Suprapubic skin (tissue), 4 donors: Measurements from ENCODE around the gene RBKS. TPM values are rescaled to one million over a fixed set of nuclear protein-coding genes. Genes with fewer than 3 reads are reported as not detected.

ENCODE experiments used
- DNase-seq, 2 donors: peaks; one replicate each; pipeline ENCODE4 v3.0.0-alpha.2; 2019; ENCODE audit warnings: low spot score in 2 of 2
- H3K27ac ChIP-seq: fragments of 200-600 bp; sonication (generic); one replicate; pipeline ENCODE4 v1.5.1; 2019
- H3K27me3 ChIP-seq: fragments of 200-600 bp; sonication (generic); one replicate; pipeline ENCODE4 v1.5.1; 2019
- H3K36me3 ChIP-seq: fragments of 200-600 bp; sonication (generic); one replicate; pipeline ENCODE4 v1.5.1; 2019
- H3K4me1 ChIP-seq: fragments of 200-600 bp; sonication (generic); one replicate; pipeline ENCODE4 v1.5.1; 2019
- H3K4me3 ChIP-seq: fragments of 200-600 bp; sonication (generic); one replicate; pipeline ENCODE4 v1.5.1; 2019; ENCODE audit warnings: mild to moderate bottlenecking
- H3K9me3 ChIP-seq: fragments of 200-600 bp; sonication (generic); one replicate; pipeline ENCODE4 v1.5.1; 2019
- EP300 ChIP-seq: sonication (generic); formaldehyde crosslinking; IDR thresholded peaks from one replicate; pipeline ENCODE4 v1.6.1; 2017; ENCODE audit warnings: antibody characterized with exemption
- POLR2A ChIP-seq, 2 donors: fragments of 450-650 bp; IDR thresholded peaks; one replicate each; pipeline ENCODE4 v1.6.1; 2017; ENCODE audit warnings: antibody characterized with exemption in 2 of 2, mild to moderate bottlenecking in 2 of 2, moderate library complexity in 2 of 2
- POLR2AphosphoS5 ChIP-seq, 3 donors: sonication (generic); formaldehyde crosslinking; IDR thresholded peaks; one replicate each; pipeline ENCODE4 v1.6.1; 2017; ENCODE audit warnings: antibody characterized with exemption in 3 of 3
- WGBS: methylation state at CpG from one replicate; pipeline ENCODE4 v1.1.5; 2018; 5-methylcytosine and 5-hydroxymethylcytosine counted together
- total RNA-seq, 4 donors: library from RNA; depleted of rRNA; stranded (reverse); fragments of >200 nt; gene quantifications; one replicate each; pipeline ENCODE4 v1.1.0, GENCODE V29; 2016
- TF ChIP-seq, protein P1 (sequence below), 2 donors: fragments of 200-600 bp in 1 of 2; fragments of 450-650 bp in 1 of 2; sonication (generic) in 1 of 2; IDR thresholded peaks; one replicate each; pipeline ENCODE4 v1.5.1; 2016 to 2019; ENCODE audit warnings: antibody characterized with exemption in 2 of 2, mild to moderate bottlenecking in 1 of 2, moderate library complexity in 1 of 2

Gene RBKS
- total RNA-seq, 4 donors from 2014 or later: 1.0 to 2.2 (median 1.5) TPM

GRCh38 chr2:27756544-27757498 is 133.4 kb downstream of the RBKS start:
- H3K4me1 ChIP-seq: peaks cover 20% of the 10 kb centered on the region
- no peak overlapping the region for H3K4me3 ChIP-seq
- no peak overlapping the region for H3K27ac ChIP-seq
- 93% methylated on average over 8 of the region's 8 CpGs for WGBS
- no peaks in the 10 kb centered on the region for H3K27me3 ChIP-seq
- DNase-seq: no peak
- no peaks in the 10 kb centered on the region for H3K36me3 ChIP-seq
- no peaks in the 10 kb centered on the region for H3K9me3 ChIP-seq
- TF ChIP-seq, protein P1, sequence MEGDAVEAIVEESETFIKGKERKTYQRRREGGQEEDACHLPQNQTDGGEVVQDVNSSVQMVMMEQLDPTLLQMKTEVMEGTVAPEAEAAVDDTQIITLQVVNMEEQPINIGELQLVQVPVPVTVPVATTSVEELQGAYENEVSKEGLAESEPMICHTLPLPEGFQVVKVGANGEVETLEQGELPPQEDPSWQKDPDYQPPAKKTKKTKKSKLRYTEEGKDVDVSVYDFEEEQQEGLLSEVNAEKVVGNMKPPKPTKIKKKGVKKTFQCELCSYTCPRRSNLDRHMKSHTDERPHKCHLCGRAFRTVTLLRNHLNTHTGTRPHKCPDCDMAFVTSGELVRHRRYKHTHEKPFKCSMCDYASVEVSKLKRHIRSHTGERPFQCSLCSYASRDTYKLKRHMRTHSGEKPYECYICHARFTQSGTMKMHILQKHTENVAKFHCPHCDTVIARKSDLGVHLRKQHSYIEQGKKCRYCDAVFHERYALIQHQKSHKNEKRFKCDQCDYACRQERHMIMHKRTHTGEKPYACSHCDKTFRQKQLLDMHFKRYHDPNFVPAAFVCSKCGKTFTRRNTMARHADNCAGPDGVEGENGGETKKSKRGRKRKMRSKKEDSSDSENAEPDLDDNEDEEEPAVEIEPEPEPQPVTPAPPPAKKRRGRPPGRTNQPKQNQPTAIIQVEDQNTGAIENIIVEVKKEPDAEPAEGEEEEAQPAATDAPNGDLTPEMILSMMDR (IDR thresholded peaks at IDR 0.05): no peak
- TF ChIP-seq EP300: no peak
- TF ChIP-seq POLR2A (IDR thresholded peaks at IDR 0.05): no peak
- TF ChIP-seq POLR2AphosphoS5 (IDR thresholded peaks at IDR 0.05): no peak

DNA sequence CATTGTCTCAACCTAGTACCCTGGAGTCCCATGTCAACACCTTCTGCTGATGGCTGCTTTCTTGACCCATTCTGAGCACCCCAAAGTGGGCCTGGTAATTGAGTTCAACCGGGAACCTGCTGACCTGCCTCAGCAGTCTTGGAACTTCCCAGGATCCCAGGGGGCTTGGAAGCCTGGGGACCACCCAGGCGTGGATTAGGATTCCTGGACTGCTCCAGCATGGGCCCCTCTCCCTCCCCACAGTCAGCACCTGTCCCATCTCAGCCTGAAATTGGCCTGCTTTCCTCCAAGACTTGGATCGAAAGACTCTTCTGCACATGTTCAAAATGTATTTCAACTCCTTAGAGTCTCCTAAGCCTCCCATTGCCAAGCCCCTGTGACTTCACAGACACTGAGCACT is 134.1 kb downstream of the RBKS start:
- Histone ChIP-seq H3K4me3 (no peak overlapping the region), H3K4me1 (peaks cover 20% of the 10 kb centered on the region), H3K27me3 (no peaks in the 10 kb centered on the region), H3K27ac (no peak overlapping the region), H3K36me3 (no peaks in the 10 kb centered on the region), H3K9me3 (no peaks in the 10 kb centered on the region)
- 93% methylated on average over 2 of the region's 3 CpGs for WGBS
- DNase-seq: no peak
- no peak for TF ChIP-seq POLR2A (IDR thresholded peaks at IDR 0.05)
- no peak for TF ChIP-seq EP300
- TF ChIP-seq, protein P1 (IDR thresholded peaks at IDR 0.05): no peak
- no peak for TF ChIP-seq POLR2AphosphoS5 (IDR thresholded peaks at IDR 0.05)

GRCh38 chr2:27754831-27755230 is 135.4 kb downstream of the RBKS start:
- no peaks in the 10 kb centered on the region for H3K9me3 ChIP-seq
- H3K36me3 ChIP-seq: no peaks in the 10 kb centered on the region
- H3K27ac ChIP-seq: no peak overlapping the region
- TF ChIP-seq EP300: no peak
- TF ChIP-seq POLR2AphosphoS5 (IDR thresholded peaks at IDR 0.05): no peak
- TF ChIP-seq POLR2A (IDR thresholded peaks at IDR 0.05): no peak
- TF ChIP-seq, protein P1 (IDR thresholded peaks at IDR 0.05): no peak
- H3K4me1 ChIP-seq: peaks cover 20% of the 10 kb centered on the region
- H3K4me3 ChIP-seq: no peak overlapping the region
- DNase-seq: no peak
- 89% methylated on average over 5 of the region's 5 CpGs for WGBS
- H3K27me3 ChIP-seq: no peaks in the 10 kb centered on the region

GRCh38 chr2:27754138-27754588 is 136.0 kb downstream of the RBKS start:
- H3K4me3 ChIP-seq: no peak overlapping the region
- no peak overlapping the region for H3K27ac ChIP-seq
- DNase-seq: peak; percentile 81 to 82
- no peaks in the 10 kb centered on the region for H3K9me3 ChIP-seq
- no peak for TF ChIP-seq POLR2A (IDR thresholded peaks at IDR 0.05)
- no peak for TF ChIP-seq EP300
- TF ChIP-seq, protein P1 (IDR thresholded peaks at IDR 0.05): peak; percentile 77 to 83
- TF ChIP-seq POLR2AphosphoS5 (IDR thresholded peaks at IDR 0.05): peak in 1 of 3 donors; percentile 32
- peaks cover 20% of the 10 kb centered on the region for H3K4me1 ChIP-seq
- no peaks in the 10 kb centered on the region for H3K36me3 ChIP-seq
- 22% methylated on average over 4 of the region's 4 CpGs for WGBS
- H3K27me3 ChIP-seq: no peaks in the 10 kb centered on the region

DNA sequence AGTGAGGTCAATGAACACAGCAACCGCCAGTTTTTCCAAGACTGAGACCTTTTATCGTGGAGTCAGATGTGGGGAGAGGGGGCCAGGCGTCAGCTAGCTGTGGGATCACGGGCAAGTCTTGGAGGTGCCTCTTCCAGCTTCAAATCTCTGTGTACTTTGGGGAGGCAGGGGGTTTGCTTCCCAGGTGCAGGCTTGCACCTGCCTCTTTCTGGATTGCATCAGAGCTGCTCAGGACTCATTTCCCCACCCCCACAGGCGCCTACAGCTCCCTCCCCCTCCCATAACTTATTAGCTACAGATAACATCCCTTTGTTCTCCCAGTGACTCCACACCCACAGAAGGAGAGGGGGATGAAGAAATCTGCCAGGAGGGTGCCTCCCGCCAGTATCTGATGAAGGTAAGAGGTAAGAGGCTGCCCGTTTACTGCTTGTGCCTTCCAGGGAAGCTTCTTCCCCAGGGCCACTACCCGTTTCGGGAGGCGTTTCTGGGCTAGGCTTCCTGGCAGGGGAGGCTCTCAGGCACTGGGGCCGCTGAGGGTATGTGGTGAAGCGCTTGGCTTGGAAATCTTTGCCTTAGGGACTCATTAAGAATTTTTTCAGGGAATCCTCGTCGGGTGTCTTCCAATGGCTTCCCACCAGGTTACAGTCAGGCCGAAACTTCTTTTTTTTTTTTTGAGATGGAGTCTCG is 137.5 kb downstream of the RBKS start:
- no peak for DNase-seq
- Histone ChIP-seq H3K27ac (no peak overlapping the region), H3K27me3 (no peaks in the 10 kb centered on the region), H3K9me3 (no peaks in the 10 kb centered on the region), H3K4me1 (peaks cover 20% of the 10 kb centered on the region), H3K4me3 (no peak overlapping the region), H3K36me3 (no peaks in the 10 kb centered on the region)
- TF ChIP-seq, protein P1 (IDR thresholded peaks at IDR 0.05): no peak
- no peak for TF ChIP-seq POLR2A (IDR thresholded peaks at IDR 0.05)
- TF ChIP-seq EP300: no peak
- no peak for TF ChIP-seq POLR2AphosphoS5 (IDR thresholded peaks at IDR 0.05)
- WGBS: 45% methylated on average over 16 of the region's 16 CpGs
